Measurements from ENCODE around the gene OR1L4. TPM values are rescaled to one million over a fixed set of nuclear protein-coding genes. Genes with fewer than 3 reads are reported as not detected.

The OR1L4 gene
- total RNA-seq, 2 donors from 2014 or later: not detected

GRCh38 chr9:122742003-122742402 lies 18.2 kb downstream of the OR1L4 start, which contains the start of gene OR1L6:
OR1L6 (plus strand) TSS chr9:122742303; CDS start chr9:122749848, 7,545 bp downstream.
- DNase-seq (ENCODE audit: low spot score) (no peak), ATAC-seq (ENCODE audit: insufficient number of reproducible peaks, low FRiP score, low read depth) (no peak)
- H3K36me3 ChIP-seq: no peaks in the 10 kb centered on the region
- no peak for TF ChIP-seq CTCF (IDR thresholded peaks at IDR 0.05)
- H3K27ac ChIP-seq: no peak within 1 kb of the TSS
- no peaks in the 10 kb centered on the region for H3K4me1 ChIP-seq (ENCODE audit: control insufficient read depth in 1 of 2, low read depth in 2 of 2)
- H3K27me3 ChIP-seq (replicated peaks; ENCODE audit: insufficient read depth): no peaks in the 10 kb centered on the region
- H3K4me3 ChIP-seq: no peak within 1 kb of the TSS
- no peaks in the 10 kb centered on the region for H3K9me3 ChIP-seq

- no peaks in the 10 kb centered on the region for H3K4me1 ChIP-seq (ENCODE audit: control insufficient read depth in 1 of 2, low read depth in 2 of 2)
- TF ChIP-seq CTCF (IDR thresholded peaks at IDR 0.05): no peak
- H3K27ac ChIP-seq: no peak overlapping the region
- no peak overlapping the region for H3K4me3 ChIP-seq
- H3K36me3 ChIP-seq: no peaks in the 10 kb centered on the region
- peaks cover 11% of the 10 kb centered on the region for H3K9me3 ChIP-seq
- no peak for DNase-seq (ENCODE audit: low spot score)
- ATAC-seq (ENCODE audit: insufficient number of reproducible peaks, low FRiP score, low read depth): no peak
- H3K27me3 ChIP-seq (replicated peaks; ENCODE audit: insufficient read depth): no peaks in the 10 kb centered on the region
Measured at GRCh38 chr9:122754825-122755224, 31.0 kb downstream of the OR1L4 start.

- ATAC-seq (ENCODE audit: insufficient number of reproducible peaks, low FRiP score, low read depth) (no peak), DNase-seq (ENCODE audit: low spot score) (no peak)
- Histone ChIP-seq H3K9me3 (peaks cover 32% of the 10 kb centered on the region), H3K36me3 (no peaks in the 10 kb centered on the region), H3K4me3 (no peak overlapping the region), H3K27ac (no peak overlapping the region), H3K4me1 (ENCODE audit: control insufficient read depth in 1 of 2, low read depth in 2 of 2) (no peaks in the 10 kb centered on the region), H3K27me3 (replicated peaks; ENCODE audit: insufficient read depth) (no peaks in the 10 kb centered on the region)
- TF ChIP-seq CTCF (IDR thresholded peaks at IDR 0.05): no peak
Measured at GRCh38 chr9:122767817-122768216, 44.0 kb downstream of the OR1L4 start.

Other genes starting within 250 kb of the OR1L4 start
- gene OR1J1, start 246.1 kb upstream of the OR1L4 start, total RNA-seq: not detected
- 1 to 10 TPM in 1 of 2 donors, not detected in 1; 3.2 TPM for gene OR1J2, start 213.2 kb upstream of the OR1L4 start, total RNA-seq
- not detected for gene OR1J4, start 204.8 kb upstream of the OR1L4 start, total RNA-seq
- gene OR1N1, start 196.7 kb upstream of the OR1L4 start, total RNA-seq: not detected
- gene OR1N2, start 170.9 kb upstream of the OR1L4 start, total RNA-seq: 1 to 10 TPM in 1 of 2 donors, not detected in 1; 1.1 TPM
- gene OR1L8, start 140.6 kb upstream of the OR1L4 start, total RNA-seq: not detected
- not detected for gene OR1Q1, start 109.3 kb upstream of the OR1L4 start, total RNA-seq
- not detected for gene OR1B1, start 66.4 kb upstream of the OR1L4 start, total RNA-seq
- not detected for gene OR1L1, start 62.3 kb upstream of the OR1L4 start, total RNA-seq
- gene OR1L3, start 48.9 kb upstream of the OR1L4 start, total RNA-seq: not detected
- not detected for gene OR1L6, start 18.3 kb downstream of the OR1L4 start, total RNA-seq
- gene OR5C1, start 64.9 kb downstream of the OR1L4 start, total RNA-seq: not detected
- gene OR1K1, start 76.1 kb downstream of the OR1L4 start, total RNA-seq: not detected
- gene PDCL, start 104.6 kb downstream of the OR1L4 start, total RNA-seq: 10 to 100 TPM; 20.0 to 22.2 TPM
- gene RC3H2, start 181.4 kb downstream of the OR1L4 start, total RNA-seq: 10 to 100 TPM; 45.9 to 49.5 TPM
- gene ZBTB6, start 189.3 kb downstream of the OR1L4 start, total RNA-seq: 1 to 10 TPM; 6.2 to 8.0 TPM
- gene ZBTB26, start 207.5 kb downstream of the OR1L4 start, total RNA-seq: 1 to 10 TPM; 4.9 to 8.3 TPM
- 10 to 100 TPM; 84.7 to 91.7 TPM for gene RABGAP1, start 217.0 kb downstream of the OR1L4 start, total RNA-seq